Measurements from ENCODE around the gene FMNL2.

DNA sequence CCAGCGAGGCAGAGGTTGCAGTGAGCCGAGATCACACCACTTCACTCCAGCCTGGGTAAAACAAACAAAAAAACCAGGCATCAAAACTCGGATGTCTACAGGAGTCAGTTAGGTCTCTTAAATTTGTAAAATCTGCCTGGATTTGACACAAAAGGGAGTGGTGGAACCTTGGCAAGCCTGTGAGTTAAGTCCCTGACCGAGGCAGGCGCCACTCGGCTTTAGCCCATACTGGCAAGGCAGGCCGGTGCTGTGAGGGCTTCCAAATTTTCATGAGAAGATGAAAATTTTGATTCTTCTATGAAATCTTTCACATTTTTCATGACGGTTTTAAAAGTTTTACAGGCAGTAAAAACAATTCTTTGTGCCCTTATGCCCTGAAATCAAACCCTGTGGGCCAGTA lies 165.8 kb downstream of the FMNL2 start:
- TF ChIP-seq ZNF384 (IDR thresholded peaks at IDR 0.05), result no peak
- no peak for TF ChIP-seq ARNT (IDR thresholded peaks at IDR 0.05)
- no peak for TF ChIP-seq SP1 (IDR thresholded peaks at IDR 0.05)
- TF ChIP-seq FOXM1 (IDR thresholded peaks at IDR 0.05; ENCODE audit: borderline replicate concordance), result no peak
- TF ChIP-seq, protein P1, sequence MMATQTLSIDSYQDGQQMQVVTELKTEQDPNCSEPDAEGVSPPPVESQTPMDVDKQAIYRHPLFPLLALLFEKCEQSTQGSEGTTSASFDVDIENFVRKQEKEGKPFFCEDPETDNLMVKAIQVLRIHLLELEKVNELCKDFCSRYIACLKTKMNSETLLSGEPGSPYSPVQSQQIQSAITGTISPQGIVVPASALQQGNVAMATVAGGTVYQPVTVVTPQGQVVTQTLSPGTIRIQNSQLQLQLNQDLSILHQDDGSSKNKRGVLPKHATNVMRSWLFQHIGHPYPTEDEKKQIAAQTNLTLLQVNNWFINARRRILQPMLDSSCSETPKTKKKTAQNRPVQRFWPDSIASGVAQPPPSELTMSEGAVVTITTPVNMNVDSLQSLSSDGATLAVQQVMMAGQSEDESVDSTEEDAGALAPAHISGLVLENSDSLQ (IDR thresholded peaks at IDR 0.05), result no peak
- no peak for TF ChIP-seq FOXA1 (IDR thresholded peaks at IDR 0.05)
- no peak for TF ChIP-seq LEF1 (IDR thresholded peaks at IDR 0.05; ENCODE audit: borderline replicate concordance)
- no peak for TF ChIP-seq FOXK2 (IDR thresholded peaks at IDR 0.05)
- no peak for TF ChIP-seq BHLHE40 (IDR thresholded peaks at IDR 0.05; ENCODE audit: borderline replicate concordance)
- no peak for TF ChIP-seq SUZ12 (IDR thresholded peaks at IDR 0.05)
- TF ChIP-seq CTBP1 (IDR thresholded peaks at IDR 0.05; ENCODE audit: borderline replicate concordance), result no peak

All from HEK293T (cell line).